ENCODE data around the gene GLI3.
"Not testable (repeated sequence)": the region's sequence is repeated elsewhere in the genome, so short reads cannot be mapped to it uniquely, and the experiment has no call there.

Gene GLI3

DNA sequence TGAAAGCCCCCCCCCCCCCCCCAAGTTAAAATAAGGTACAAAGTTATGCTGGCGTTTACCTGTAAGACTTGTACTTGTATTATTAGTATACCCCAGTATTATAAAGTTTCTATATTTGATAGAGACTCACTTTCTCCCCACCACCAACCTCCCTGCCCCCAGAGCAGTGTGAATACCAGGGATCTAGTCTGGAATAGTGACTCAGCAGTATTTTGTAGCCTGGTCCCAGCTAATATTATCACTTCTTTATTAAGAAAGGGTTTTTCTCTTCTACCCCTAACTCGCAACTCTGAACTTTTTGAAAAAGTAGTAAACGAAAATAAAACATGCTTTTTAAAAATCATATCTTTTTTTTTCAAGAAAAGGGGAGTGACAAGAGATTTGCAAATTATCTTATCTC, 26.7 kb downstream of the GLI3 start:
- DNase-seq: no peak

- not testable (repeated sequence) for DNase-seq
These were observed 27.9 kb downstream of the GLI3 start for GRCh38 chr7:42209085-42209484.

GRCh38 chr7:42208572-42208971, 28.4 kb downstream of the GLI3 start:
- DNase-seq: no peak

DNA sequence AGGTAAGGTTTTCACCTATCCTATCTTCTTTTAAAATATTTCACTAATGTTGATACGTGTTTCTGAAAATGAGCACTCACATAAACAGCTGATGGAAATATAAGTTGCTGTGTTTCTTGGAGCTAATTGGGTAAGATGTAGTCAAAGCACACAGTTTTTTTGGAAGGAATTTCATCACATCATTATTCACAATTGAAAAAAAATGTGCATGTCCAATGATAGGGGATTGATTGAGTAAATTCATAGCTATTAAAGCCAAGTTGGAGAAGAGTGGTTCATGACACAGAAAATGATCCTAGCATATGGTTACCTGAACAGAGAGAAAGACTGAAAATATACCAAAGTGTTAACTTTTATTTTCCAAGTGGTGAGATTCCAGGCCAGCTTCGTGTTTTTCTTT, 29.6 kb downstream of the GLI3 start:
- DNase-seq: no peak

DNA sequence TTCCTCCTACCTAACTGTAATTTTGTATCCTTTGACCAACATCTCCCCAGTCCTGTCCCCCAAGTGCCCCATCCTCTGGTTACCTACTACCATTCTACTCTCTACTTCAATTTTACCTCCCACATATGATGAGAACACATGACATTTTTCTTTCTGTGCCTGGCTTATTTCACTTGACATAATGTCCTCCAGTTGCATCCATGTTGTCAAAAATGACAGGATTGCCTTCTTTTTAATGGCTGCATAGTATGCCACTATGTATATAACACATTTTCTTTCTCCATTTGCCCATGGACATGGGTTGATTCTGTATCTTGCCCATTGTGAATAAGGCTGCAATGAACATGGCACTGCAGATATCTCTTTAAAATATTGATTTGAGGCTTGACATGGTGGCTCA, 33.7 kb downstream of the GLI3 start:
- no peak for DNase-seq

DNA sequence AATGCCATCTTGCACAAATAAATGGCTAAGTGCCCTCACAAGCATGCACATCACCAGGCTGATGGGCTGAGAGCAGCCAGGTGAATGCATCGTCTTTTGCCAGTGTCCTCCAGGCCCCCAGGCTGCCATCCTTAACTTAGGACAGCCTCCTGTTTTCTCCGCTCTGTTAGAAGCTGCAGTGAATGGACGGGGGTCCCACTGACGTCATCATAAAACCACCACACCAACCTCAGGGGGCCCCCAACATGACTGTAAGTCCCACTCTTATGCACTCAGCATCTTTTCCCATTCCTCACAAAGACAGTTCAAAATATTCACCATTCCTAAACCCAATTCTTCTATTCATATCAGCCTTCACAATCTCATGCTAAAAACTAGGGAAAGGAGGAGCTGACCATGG, 34.4 kb downstream of the GLI3 start:
- DNase-seq: no peak

DNA sequence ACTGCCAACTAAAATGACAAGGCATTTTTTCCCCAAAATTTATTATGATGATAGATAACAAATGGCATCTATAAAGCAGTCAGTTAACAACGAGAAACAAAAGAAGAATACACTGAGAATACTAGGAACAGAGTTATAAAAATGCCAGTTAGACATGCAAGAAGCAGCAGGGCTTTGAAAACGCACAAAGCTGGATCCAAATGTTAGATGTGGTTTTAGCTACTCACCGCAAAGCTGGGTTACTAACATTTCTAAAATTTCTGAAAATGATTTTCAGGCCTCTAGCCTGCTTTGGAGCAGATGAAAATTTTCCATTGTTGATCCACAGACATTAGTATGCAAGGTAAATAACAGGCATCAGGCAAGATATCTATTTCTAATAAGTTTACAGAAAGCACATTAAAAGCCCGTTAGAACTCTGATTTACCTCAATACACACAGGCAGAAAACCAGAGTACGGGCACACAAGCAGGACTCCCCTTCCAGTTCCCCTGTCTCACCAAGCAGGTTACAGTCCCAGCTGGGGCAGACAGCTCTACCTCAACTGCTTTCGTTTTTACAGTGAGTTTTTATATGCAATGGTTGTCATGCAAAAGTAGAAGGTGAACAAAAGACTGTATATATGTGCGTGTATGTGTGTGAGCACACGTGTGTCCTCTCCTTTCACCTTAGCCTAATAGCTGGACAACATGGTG, 37.9 kb downstream of the GLI3 start:
- no peak for DNase-seq

GRCh38 chr7:42198296-42198695, 38.7 kb downstream of the GLI3 start:
- DNase-seq: no peak

- DNase-seq: no peak
These were observed 39.6 kb downstream of the GLI3 start for GRCh38 chr7:42197451-42197850.

DNA sequence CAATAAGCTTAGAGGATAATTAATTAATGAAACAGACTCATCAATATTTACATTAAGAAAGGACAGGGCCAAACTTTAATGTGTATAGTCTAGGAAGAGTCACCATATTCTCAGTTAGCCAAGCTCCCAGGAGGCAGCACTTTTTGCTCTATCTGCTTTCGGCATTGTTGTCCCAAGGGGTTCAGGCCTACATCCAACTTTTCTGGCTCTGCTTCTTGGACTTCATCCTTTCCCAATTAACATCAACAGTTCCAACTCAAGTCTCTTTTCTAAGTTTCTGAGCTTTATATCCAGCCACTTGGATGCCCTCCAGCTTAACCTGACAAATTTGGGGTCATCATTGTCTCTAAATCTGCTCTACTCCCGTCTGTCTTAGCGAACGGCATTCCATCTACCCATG, 42.8 kb downstream of the GLI3 start:
- DNase-seq: no peak

DNA sequence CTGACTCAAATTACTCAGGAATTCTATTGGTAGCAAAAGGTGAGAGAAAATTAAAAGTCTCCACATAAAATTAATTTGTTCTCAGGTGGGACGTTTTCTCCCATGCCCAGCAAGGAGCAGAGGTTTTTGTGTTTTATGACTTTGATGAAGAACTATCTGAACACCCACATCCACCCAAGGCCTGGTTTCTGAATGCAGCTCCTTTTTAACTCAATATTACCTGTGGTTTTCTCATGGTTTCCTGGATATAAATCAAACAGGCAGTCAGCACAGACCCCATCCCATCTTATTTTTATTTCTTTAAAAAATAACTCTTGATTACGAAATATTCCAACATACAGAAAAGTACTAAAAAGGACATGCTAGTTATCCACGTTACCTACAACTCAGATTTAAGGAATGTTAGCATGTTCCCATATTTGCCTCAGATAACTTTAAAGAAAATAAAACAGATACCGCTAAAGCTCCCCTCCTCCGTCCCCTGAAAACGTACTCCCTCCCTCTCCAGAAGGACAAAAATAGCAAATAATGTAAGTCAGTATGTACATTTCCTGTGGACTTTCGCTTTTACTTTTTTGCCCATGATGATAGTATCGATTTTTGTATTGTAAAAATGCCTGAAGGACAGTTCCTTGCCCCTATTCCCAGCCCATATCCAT, 43.4 kb downstream of the GLI3 start:
- no peak for DNase-seq

- DNase-seq: no peak
These were observed 44.1 kb downstream of the GLI3 start for GRCh38 chr7:42192851-42193461.

- no peak for DNase-seq
These were observed 44.9 kb downstream of the GLI3 start for GRCh38 chr7:42192066-42192465.

GRCh38 chr7:42189535-42189934, 47.5 kb downstream of the GLI3 start:
- DNase-seq: no peak

DNA sequence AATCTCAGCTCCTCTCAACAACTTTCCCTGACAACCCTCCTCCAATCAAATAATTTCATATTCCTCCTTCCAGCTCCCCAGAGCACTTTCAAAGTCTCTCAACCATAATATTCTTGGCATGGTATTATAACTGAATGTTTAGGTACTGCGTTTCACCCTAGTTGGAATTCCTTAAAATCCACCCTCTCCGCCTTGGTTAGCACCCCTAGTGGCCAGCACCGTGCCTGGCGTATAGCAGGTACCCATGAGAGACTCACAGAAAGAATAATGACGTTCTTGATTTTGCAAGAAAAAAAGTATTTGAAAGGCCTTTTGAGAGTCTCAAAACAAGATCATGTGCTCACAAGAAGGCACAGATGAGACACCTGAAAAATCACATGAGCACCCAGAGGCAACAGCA, 50.9 kb downstream of the GLI3 start:
- DNase-seq: no peak

GRCh38 chr7:42185726-42186125, 51.3 kb downstream of the GLI3 start:
- DNase-seq: no peak

DNA sequence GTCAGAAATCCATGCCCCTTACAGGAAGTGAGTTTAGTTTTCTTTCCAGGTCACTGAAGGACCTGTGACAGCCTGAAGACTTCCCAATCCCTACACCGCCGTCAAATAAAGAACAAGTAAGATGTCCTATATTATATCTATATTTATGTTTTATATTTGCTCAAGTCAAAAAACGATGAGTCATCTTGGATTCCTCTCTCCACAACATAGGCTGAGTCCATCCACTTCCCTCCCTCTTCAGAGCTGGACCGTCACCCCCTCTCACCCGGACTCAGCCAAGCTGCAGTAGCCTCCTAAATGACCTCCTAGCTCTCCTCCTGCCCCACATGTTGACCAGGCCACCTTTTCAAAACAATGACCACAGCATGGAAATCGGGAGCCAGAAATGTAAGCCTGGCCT, 53.5 kb downstream of the GLI3 start:
- DNase-seq: no peak

DNA sequence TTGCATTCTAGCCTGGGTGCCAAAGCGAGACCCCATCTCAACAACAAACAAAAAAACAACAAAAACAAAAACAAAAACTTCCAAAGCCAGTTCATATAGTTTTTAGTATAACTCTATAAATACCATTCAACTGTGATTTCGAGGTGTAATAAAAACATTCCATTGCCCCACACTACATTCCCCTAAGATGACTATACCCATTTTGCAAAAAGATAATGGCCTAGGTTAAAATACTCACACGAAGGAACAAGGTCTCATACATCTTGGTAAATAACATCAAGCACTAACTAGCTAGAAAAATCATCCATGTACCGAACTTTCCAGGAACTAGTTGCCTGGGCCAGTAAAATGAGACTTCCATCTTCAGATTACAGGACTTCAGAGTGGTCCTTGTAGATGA, 55.4 kb downstream of the GLI3 start:
- no peak for DNase-seq

DNA sequence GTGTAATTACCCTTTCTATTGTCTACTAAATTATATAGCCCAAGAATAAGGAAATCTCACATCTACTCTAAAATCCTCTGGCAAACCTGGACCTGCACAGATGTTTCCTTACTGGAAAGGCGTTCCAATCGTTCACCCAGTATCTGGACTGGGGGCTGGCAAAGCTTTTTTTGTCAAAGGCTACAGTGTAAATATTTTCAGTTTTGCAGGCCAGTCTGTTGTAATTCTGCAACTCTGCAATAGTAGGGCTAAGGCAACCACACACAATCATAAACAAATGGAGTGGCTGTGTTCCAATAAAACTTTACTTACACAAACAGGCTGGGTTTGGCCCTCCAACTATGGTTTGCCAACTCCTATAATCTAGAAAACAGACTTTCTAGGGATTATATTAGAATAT, 56.2 kb downstream of the GLI3 start:
- DNase-seq: no peak

DNA sequence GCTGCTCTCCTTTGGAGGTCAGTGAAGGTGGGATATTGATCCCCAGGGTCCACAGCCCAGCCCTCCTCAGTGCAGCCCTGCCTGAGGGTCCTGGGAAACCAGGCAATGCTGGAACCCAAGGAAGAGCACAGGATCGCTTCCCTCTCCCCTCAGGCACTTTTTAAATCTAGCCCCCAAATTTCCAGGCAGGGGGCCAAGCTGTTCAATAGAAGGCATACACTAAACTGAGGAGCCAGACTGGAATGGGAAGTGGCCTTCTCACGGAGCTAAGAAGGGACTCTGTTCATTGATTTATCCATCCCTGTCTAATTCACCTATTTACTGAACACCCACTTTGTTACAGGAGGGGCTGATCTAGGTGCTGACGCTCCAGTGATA, 60.3 kb downstream of the GLI3 start:
- no peak for DNase-seq

DNA sequence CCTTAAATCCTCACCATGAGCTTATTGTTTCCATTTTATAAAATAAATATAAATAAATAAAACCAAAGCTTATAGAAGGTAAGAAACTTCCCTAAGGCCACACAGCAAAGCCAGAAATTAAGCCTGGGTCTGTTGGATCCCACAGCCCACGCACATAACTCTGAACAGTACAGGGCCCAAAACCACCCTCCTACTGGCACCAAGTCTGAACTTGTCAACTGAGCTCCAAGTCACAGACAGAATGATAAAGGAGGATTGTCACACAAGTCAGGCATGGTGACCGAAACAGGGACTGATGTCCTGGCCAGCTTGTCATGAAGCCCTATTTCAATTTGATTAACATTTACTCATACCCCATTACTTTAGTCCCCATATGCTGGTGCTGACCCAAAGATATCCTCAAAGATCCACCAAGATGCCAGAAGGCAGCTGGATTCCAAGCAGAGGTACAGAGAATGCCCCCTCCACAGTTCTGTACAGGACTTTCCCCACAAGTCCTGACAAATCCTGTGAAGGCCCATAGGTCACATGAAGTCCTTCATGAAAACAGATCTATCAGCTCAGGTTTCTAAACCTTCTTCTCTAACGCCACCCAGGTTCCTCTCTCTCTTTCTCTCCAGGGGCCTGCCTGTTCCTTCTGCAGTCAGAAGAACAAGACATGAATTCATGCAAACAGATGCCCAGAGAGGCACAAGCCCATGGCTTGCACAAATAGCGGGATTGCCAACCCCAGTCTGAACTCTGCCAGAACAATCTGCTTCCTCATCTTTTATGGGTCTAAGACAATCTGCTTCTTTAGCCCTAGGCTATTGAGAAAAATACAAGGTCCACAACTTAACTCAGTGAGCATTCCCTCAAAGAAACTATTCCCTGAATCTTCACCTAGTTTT, 60.9 kb downstream of the GLI3 start:
- DNase-seq: no peak

DNA sequence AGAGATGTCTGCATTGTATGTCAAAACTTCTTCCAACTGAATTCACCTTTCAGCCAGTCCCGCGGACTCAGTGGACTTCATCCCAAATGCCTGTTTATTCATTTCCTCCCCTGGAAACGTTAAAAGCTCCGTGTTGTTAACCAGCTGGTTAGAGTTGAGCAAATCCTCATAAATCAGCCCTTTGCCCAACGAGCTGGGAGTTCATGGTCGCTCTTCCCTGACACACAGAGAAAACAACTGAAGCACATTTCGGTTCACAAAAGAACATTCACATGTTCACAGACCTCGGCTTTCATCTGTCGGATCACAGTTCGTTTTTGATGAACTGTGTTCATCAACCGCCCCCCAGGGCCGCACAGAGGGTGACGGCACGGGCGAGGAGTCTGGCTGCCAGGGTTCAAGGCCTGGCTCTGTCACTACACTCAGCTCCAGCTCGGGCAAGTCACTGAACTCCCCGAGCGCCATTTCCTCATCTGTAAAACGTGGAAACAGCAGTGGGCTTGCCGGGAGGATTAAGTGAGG, 62.6 kb downstream of the GLI3 start:
- no peak for DNase-seq

DNA sequence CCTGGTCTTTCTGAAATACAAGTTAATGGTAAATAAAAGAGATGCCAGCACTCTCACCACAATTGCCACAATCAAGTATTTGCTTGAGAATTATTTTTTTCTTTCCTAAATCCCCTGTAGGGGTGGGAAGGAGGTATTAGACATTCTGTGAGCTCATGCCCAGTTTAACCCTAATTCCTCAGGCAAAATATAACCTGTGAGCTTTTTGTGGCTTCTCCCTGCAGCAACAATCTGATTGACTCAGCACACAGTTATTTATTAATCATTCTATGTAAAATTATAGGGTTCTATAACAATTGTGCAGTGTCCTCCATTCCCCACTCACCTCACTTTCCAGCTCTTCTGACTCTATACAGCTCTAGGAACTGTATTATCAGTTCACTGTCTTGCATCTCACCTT, 66.3 kb downstream of the GLI3 start:
- DNase-seq: no peak
